Psoas muscle (tissue), 8 donors: ENCODE measurements around the gene PODN. TPM values are rescaled to one million over a fixed set of nuclear protein-coding genes. Genes with fewer than 3 reads are reported as not detected.

Experiments
- ATAC-seq, 4 donors: fragments of 200-7000 bp; cut with Tn5 transposase; one replicate each; pipeline ENCODE4 v1.9.1; 2020; ENCODE audit warnings: moderate library complexity in 3 of 4, mild to moderate bottlenecking in 2 of 4
- DNase-seq, 2 donors: peaks; one replicate each; pipeline ENCODE4 v3.0.0-alpha.2; 2020
- H3K27ac ChIP-seq: fragments of 200-600 bp; one replicate; pipeline ENCODE4 v1.8.0; 2022
- H3K27me3 ChIP-seq, 3 donors: fragments of 200-600 bp in 1 of 3; one replicate each; pipeline versions ENCODE4 v1.6.1 to v1.8.0; 2013 to 2022; ENCODE audit warnings: low read length in 2 of 3, mild to moderate bottlenecking in 2 of 3, moderate library complexity in 1 of 3; ENCODE audit not compliant: insufficient read depth in 3 of 3
- H3K36me3 ChIP-seq, 2 donors: fragments of 200-600 bp in 1 of 2; one replicate each; pipeline versions ENCODE4 v1.6.1 to v1.8.0; 2013 to 2022; ENCODE audit warnings: low read depth in 1 of 2, mild to moderate bottlenecking in 1 of 2, moderate library complexity in 1 of 2; ENCODE audit not compliant: insufficient read depth in 1 of 2
- H3K4me1 ChIP-seq: fragments of 200-600 bp; one replicate; pipeline ENCODE4 v1.8.0; 2022
- H3K4me3 ChIP-seq: fragments of 200-600 bp; one replicate; pipeline ENCODE4 v1.8.0; 2022; ENCODE audit warnings: mild to moderate bottlenecking
- H3K9me3 ChIP-seq: fragments of 200-600 bp; one replicate; pipeline ENCODE4 v1.8.0; 2022
- CTCF ChIP-seq: fragments of 200-600 bp; IDR thresholded peaks from one replicate; pipeline ENCODE4 v1.8.0; 2022; ENCODE audit warnings: antibody characterized with exemption
- WGBS, 3 donors: extraction: QIAGEN DNeasy Blood & Tissue Kit; methylation state at CpG; one replicate each; pipeline versions ENCODE4 v1.1.6 to v1.1.7; 2013; 5-methylcytosine and 5-hydroxymethylcytosine counted together
- intact Hi-C, 2 donors: fragments of 100-400 bp; cut with DNase I; formaldehyde crosslinking; loops; one replicate each; pipeline versions ENCODE4 v1.11.0 to v1.14.2; 2022
- polyA plus RNA-seq, 3 donors: library from polyadenylated mRNA; stranded (reverse); fragments of 200-250 nt; gene quantifications; one replicate each; pipeline ENCODE4 v1.2.3, GENCODE V29; 2013
- total RNA-seq, 4 donors: library from RNA; stranded (reverse); fragmentation: NEBNext Ultra II Directional in 2 of 4; extraction: Animal tissue kit (Norgen Biotek cat#: 25700) in 2 of 4; gene quantifications; one replicate each; pipeline versions ENCODE4 v1.2.1 to v1.2.4, GENCODE V29; 2021 to 2023
- donor health status: healthy with polysubstance abuse.
- donor health status: DM: no; HTN: no; CAD: no; lungs with moderate emphysema.
- donor health status: Bipolar disorder and iron deficiency.
- donor health status: healthy.
- donor health status: DM: yes; HTN: yes; CAD: no.
- donor health status: DM: no; HTN: no; CAD: no.
- donor health status: DM: no; HTN: no; CAD: no.
- donor health status: DM: yes; HTN: yes; CAD: no.

Gene PODN
- total and polyA plus RNA-seq, 7 donors: 3.0 to 27.1 (median 7.2) TPM

GRCh38 chr1:53112271-53112774 lies 50.3 kb downstream of the PODN start:
- Histone ChIP-seq H3K36me3 (no peaks in the 10 kb centered on the region), H3K27ac (no peak overlapping the region), H3K4me1 (peaks cover 8% of the 10 kb centered on the region), H3K9me3 (no peaks in the 10 kb centered on the region), H3K4me3 (no peak overlapping the region), H3K27me3 (peaks cover 0 to 1% (median 0%) of the 10 kb centered on the region in 3 donors)
- WGBS, 3 donors: 53 to 67% (median 57%) methylated on average over 2 of the region's 2 CpGs
- DNase-seq (no peak), ATAC-seq (no peak)
- TF ChIP-seq CTCF: no peak
- intact Hi-C loops: no loop called here

- H3K4me1 ChIP-seq: peaks cover 8% of the 10 kb centered on the region
- no peak for TF ChIP-seq CTCF
- H3K36me3 ChIP-seq: no peaks in the 10 kb centered on the region
- DNase-seq: no peak
- no peak overlapping the region for H3K4me3 ChIP-seq
- H3K27me3 ChIP-seq: peaks cover 0 to 1% (median 0%) of the 10 kb centered on the region in 3 donors
- intact Hi-C loops: no loop called here
- no peaks in the 10 kb centered on the region for H3K9me3 ChIP-seq
- no peak overlapping the region for H3K27ac ChIP-seq
- 86 to 87% (median 86%) methylated on average over 4 of the region's 4 CpGs for WGBS, 3 donors
- ATAC-seq: no peak
Measured at GRCh38 chr1:53112861-53113260, 50.8 kb downstream of the PODN start.

GRCh38 chr1:53114090-53114489 lies 52.1 kb downstream of the PODN start:
- 95 to 100% (median 97%) methylated on average over 6 of the region's 6 CpGs for WGBS, 3 donors
- DNase-seq: no peak
- Histone ChIP-seq H3K27me3 (no peaks in the 10 kb centered on the region), H3K4me3 (no peak overlapping the region), H3K4me1 (peaks cover 7% of the 10 kb centered on the region), H3K36me3 (no peaks in the 10 kb centered on the region), H3K9me3 (no peaks in the 10 kb centered on the region), H3K27ac (no peak overlapping the region)
- intact Hi-C loops: no loop called here
- no peak for TF ChIP-seq CTCF
- no peak for ATAC-seq

- no peak for DNase-seq
- WGBS, 3 donors: 91 to 92% (median 92%) methylated on average over 24 of the region's 24 CpGs
- Histone ChIP-seq H3K36me3 (no peaks in the 10 kb centered on the region), H3K9me3 (no peaks in the 10 kb centered on the region), H3K27me3 (peaks cover 0 to 2% (median 0%) of the 10 kb centered on the region in 3 donors), H3K4me1 (peaks cover 4% of the 10 kb centered on the region), H3K4me3 (no peak overlapping the region), H3K27ac (no peak overlapping the region)
- ATAC-seq: no peak
- intact Hi-C loops: no loop called here
- no peak for TF ChIP-seq CTCF
Measured at GRCh38 chr1:53114581-53115400, 52.8 kb downstream of the PODN start.
